SK-N-DZ (cell line): ENCODE results near the gene PODXL.
"Not testable (repeated sequence)": the region's sequence is repeated elsewhere in the genome, so short reads cannot be mapped to it uniquely, and the experiment has no call there.

ENCODE experiments used
- DNase-seq: peaks from one replicate; pipeline ENCODE4 v3.0.0-alpha.2; 2015; ENCODE audit warnings: low spot score

Gene PODXL

DNA sequence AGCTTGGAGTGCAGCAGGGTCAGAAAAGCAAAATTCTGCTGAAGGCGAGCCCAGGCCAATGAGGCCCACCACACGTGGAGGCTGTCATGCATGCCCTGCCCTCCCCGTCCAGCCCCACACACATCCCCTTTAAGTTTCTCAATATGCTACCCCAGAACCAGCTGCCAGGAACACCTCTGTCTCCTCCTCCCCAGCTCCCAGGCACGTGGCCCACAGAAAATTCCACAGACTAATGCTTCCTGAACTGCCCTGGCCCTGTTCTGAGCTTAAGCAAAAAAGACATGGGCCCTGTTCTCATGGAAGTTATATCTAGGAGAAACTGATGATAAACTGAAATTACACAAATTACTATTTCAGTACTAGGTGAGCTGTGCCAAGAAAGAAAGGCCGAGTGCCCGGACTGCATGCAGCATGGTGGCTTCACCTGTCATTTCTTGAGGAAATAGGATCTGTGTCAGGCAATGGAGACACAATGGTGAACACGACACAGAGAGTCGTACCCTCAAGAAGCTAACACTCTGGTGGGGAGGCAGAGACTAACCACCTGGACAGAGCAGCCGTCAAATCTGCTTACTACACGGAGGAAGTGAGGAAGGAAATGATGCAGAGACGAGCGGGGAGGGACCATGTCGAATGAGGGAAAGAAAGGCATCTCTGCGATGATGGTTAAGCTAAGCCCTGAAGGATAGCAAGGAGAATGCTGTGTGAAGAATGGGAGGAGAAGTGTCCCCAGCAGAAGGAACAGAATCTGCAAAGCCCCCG lies 44.5 kb downstream of the PODXL start:
- no peak for DNase-seq

GRCh38 chr7:131511071-131511470 lies 45.4 kb downstream of the PODXL start:
- DNase-seq, result no peak

DNA sequence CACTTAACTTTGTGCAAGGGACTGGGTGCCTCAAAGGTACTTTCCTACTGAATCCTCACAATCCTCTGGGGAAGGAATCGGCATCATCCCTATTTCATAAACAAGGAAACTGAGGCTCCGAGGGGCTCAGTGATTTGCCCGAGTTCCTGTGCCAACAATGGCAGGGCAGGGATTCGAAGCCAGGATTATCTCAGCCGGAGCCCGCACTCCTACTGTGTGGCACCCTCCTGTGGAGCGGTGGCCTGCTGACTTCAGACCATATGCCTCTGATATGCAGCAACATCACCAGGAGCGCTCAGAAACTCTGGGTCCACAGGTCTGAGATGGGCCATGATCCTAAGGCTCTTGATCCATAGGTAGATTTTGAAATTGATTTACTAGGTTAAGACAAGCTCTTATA lies 46.6 kb downstream of the PODXL start:
- no peak for DNase-seq

GRCh38 chr7:131508754-131509486 lies 47.5 kb downstream of the PODXL start:
- no peak for DNase-seq

GRCh38 chr7:131507592-131508331 lies 48.7 kb downstream of the PODXL start:
- peak; percentile 70 for DNase-seq

- DNase-seq, result no peak
Observed at GRCh38 chr7:131506597-131506996, 49.8 kb downstream of the PODXL start.

DNA sequence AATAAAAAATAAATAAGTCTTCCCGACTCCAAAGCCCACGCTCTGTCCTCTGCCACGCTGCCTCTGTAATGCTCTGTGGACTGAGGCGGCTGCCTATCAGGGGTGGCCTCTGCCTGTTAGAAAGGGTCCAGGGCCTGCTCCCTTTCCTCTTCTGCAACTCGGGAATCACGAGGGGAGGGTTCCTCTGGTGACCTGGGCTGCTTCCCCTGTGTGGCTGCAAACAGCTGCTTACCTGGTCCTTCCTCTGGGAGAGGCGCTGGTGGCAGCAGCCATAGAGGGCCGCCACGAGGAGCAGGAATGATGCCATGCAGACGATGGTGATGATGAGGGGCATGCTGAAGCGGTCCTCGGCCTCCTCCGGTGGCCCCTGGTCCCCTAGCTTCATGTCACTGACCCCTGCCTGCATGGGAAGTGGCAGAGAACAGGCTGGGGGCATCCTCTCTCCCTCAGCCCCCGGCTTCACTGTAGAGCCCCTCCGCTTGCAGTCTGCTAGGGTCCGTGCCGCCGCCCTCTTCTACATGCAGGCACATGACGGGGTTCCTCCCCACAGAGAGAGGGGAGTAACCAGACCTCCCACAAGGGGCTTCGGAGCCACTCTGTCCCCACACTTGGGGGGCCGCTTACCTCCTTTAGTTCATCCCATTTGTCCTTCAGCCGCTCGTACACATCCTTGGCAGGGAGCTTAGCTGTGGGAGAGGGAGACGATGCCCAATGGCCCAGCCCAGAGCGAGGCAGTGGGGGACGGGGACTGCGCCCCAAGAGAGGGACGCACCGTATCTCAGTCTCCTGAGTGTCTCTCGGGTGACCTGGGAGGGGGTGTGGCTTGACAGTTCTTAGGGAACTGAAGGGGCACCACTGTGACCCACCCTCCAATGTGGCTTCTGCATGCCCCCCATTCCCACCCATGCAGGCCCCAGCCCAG lies 50.5 kb downstream of the PODXL start:
- no peak for DNase-seq

DNA sequence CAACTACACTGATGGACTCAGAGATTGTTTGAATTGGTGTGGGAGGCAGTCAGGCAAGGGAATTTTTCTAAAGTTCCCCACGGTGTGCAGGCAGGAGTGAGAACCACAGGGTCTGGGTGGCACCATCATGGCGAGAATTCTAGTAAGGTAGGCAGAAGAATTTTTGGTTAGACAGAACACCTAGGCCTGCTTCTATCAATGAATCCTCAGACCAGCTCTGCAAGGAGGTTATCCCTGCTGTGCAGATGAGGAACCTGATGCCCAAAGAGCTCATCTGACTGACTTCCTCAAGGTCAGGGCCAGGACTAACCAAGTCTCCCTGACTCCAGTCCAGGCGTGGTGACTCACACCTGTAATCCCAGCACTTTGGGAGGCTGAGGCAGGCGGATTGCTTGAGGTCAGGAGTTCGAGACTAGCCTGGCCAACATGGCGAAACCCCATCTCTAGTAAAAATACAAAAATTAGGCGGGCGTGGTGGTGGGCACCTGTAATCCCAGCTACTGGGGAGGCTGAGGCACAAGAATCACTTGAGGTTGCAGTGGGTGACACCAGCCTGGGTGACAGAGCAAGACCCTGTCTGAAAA lies 51.3 kb downstream of the PODXL start:
- DNase-seq, result not testable (repeated sequence)

DNA sequence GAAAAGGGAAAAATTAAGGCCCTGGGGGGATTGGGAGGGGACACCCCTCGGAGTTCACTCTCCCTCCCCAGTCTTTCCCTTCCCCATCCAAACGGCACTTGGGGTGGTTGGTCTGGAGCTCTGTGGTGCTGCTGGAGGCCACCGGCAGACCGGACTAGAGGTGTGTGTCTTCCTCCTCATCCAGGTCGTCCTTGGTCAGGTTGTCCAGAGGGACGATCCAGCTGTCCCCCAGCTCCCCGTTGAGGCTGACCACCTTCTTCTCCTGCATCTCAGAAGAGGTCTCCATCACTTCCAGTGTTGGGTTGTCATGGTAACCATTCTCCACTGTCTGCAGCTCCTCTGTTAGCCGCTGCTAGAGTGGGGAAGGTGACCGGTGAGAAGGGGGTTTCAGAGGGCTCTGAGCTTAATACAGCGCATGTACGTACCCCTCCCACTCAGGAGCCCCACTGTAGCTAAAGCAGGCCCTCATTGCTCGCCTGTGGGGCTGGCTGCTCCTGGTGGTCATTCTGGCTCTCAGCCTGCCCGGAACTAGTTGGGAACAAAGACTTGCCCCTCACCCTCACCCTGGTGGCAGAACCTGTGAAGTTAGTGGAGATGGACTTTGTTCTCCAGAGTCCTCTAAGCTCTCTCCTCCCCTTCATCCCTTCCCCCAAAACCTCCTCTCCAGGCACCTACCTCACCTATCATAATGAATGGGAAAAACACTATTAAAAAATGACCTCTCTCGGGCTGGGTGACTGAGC lies 52.1 kb downstream of the PODXL start:
- DNase-seq, result no peak

DNA sequence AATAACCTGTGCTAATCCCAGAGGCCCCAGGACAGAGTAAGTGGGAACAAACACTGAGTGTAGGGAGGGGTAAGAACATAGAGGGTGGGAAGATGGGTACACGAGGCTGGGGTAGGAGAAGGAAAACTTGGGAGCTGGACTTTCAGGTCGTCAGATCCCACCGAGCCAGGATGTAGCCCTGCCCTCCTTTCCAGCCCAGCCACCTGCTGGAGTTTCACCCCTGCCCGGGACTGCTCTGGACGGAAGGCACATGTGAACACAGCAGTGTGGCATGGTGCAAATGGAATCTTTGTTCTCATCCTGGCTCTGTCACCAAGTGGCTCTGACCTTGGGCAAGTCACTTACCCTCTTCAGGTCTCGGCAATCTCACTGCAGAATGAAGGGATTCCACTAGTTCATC lies 52.8 kb downstream of the PODXL start:
- DNase-seq, result no peak

GRCh38 chr7:131502810-131503508 lies 53.5 kb downstream of the PODXL start:
- DNase-seq, result no peak

- no peak for DNase-seq
Observed at GRCh38 chr7:131501930-131502685, 54.3 kb downstream of the PODXL start.

DNA sequence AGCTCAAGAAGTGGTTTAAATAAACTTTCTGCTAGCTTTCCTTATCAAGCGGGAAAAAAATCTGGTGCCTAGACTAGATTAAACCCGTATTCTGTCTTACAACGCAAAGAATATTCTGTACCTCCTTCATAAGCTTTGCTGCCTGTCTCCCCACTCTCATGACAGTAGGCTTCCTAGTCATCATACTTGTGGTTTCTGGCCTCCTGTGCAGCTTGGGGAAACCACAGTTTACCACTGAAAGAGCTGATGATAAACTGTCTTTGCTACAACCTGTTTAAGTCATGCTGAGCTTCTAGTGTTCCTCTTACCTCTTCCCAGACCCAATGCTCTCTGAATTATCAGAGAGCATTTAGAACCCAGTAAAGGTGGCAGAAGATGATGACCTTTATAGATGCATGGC lies 55.0 kb downstream of the PODXL start:
- DNase-seq, result no peak

DNA sequence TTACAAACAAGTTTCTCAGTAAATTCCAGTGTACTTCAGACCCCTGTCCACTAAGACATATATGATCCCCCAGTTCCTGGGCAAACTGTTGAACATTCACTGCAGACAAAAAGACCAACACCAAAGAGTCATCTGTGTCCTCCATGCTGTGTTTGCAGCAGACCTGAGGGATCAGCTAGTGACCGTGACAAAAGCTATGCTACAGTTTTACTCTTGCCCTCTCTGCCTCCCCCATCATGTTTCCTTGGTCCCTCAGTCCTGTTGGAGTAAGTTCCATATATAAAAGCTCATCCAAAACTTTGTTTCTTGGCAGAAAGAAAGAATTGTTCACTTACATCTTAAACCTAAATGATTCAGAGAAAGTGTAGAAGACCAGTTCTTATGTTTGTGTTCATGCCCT lies 56.1 kb downstream of the PODXL start:
- no peak for DNase-seq

GRCh38 chr7:131499801-131500200 lies 56.6 kb downstream of the PODXL start:
- no peak for DNase-seq

- no peak for DNase-seq
Observed at GRCh38 chr7:131498237-131498885, 58.1 kb downstream of the PODXL start.

- DNase-seq, result no peak
Observed at GRCh38 chr7:131497454-131497853, 59.0 kb downstream of the PODXL start.
